HG03354 (cell line): Measurements from ENCODE around the gene UXT.

Source experiments
- ATAC-seq: cut with Tn5 transposase; IDR thresholded peaks from one replicate; pipeline ENCODE4 v1.9.1; 2021; ENCODE audit warnings: mild to moderate bottlenecking; ENCODE audit not compliant: unreplicated experiment, poor library complexity, severe bottlenecking

The UXT gene

GRCh38 chrX:47650164-47651042 is 8.6 kb downstream of the UXT start, which contains the start of gene ELK1:
ELK1 (minus strand) TSS chrX:47650563; CDS start chrX:47641441, 9,122 bp downstream.
- peak; percentile 88 for ATAC-seq

GRCh38 chrX:47649781-47650163 is 9.2 kb downstream of the UXT start:
- ATAC-seq: no peak

- ATAC-seq: no peak
Measured at GRCh38 chrX:47649271-47649670, 9.7 kb downstream of the UXT start.

- ATAC-seq: no peak
Measured at GRCh38 chrX:47648376-47648775, 10.6 kb downstream of the UXT start.

GRCh38 chrX:47646636-47647035 is 12.3 kb downstream of the UXT start:
- no peak for ATAC-seq

- ATAC-seq: no peak
Measured at GRCh38 chrX:47645530-47645929, 13.4 kb downstream of the UXT start.

- no peak for ATAC-seq
Measured at GRCh38 chrX:47644557-47645091, 14.4 kb downstream of the UXT start.

GRCh38 chrX:47643926-47644325 is 15.1 kb downstream of the UXT start:
- no peak for ATAC-seq

- ATAC-seq: no peak
Measured at GRCh38 chrX:47638816-47639215, 20.2 kb downstream of the UXT start.

- ATAC-seq: peak; percentile 86
Measured at GRCh38 chrX:47637546-47638195, 21.3 kb downstream of the UXT start.

- no peak for ATAC-seq
Measured at GRCh38 chrX:47634871-47635575, 24.0 kb downstream of the UXT start.

- no peak for ATAC-seq
Measured at GRCh38 chrX:47633689-47634590, 25.0 kb downstream of the UXT start.

- no peak for ATAC-seq
Measured at GRCh38 chrX:47632666-47633065, 26.3 kb downstream of the UXT start.

GRCh38 chrX:47631676-47632075 is 27.3 kb downstream of the UXT start:
- no peak for ATAC-seq

- ATAC-seq: no peak
Measured at GRCh38 chrX:47629419-47630200, 29.4 kb downstream of the UXT start, which contains the start of gene CFP. CFP (minus strand) TSS chrX:47629930; CDS start chrX:47629844, 86 bp downstream.

- ATAC-seq: peak; percentile 44
Measured at GRCh38 chrX:47628982-47629381, 30.0 kb downstream of the UXT start.

GRCh38 chrX:47625365-47625764 is 33.6 kb downstream of the UXT start:
- ATAC-seq: no peak

GRCh38 chrX:47623540-47624027 is 35.4 kb downstream of the UXT start:
- no peak for ATAC-seq
